CD4-positive, alpha-beta T cell treated with Interleukin-12 subunit alpha and Interleukin-12 subunit beta, for 1 hour (primary cell): ENCODE data around the gene CFAP46.
"Not testable (repeated sequence)": the region's sequence is repeated elsewhere in the genome, so short reads cannot be mapped to it uniquely, and the experiment has no call there.

Experiments
- DNase-seq: peaks from one replicate; pipeline ENCODE4 v3.0.0-alpha.2; 2020

Gene CFAP46

DNA sequence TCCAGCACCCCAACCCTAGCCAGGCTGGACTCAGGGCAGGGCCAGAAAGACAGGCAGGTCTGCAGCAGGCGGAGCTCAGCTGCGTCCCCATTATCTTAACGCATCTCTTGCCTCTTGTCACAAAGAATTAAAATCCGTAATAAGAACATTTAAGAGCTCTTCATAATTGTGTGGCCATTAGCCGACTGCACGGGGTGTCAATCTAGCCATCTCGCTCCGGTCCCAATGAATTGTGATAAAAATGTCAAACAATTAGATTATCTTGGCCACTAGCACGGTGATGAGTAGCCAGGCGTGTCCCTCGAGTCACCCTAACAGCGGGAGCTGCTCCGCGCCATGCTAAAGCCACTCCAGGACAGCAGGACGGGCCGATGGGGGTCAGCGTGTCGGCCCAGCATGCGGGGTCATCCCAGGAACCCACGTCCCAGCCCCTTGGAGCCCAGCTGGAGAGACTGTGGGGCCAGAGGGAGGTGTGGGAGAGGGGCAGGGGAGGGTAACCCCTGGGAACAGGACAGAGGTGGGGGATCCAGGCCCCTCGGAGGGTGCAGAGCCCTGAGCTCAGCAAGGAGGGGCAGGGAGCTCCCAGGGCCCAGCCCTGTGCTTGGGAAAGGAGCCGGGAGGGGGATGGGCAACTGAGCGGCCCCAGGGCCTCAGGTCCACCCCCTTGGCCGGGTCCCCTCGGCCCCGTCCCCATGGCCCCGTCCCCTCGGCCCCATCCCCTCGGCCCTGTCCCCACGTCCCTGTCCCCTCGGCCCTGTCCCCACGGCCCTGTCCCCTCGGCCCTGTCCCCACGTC lies 138.8 kb downstream of the CFAP46 start:
- no peak for DNase-seq

DNA sequence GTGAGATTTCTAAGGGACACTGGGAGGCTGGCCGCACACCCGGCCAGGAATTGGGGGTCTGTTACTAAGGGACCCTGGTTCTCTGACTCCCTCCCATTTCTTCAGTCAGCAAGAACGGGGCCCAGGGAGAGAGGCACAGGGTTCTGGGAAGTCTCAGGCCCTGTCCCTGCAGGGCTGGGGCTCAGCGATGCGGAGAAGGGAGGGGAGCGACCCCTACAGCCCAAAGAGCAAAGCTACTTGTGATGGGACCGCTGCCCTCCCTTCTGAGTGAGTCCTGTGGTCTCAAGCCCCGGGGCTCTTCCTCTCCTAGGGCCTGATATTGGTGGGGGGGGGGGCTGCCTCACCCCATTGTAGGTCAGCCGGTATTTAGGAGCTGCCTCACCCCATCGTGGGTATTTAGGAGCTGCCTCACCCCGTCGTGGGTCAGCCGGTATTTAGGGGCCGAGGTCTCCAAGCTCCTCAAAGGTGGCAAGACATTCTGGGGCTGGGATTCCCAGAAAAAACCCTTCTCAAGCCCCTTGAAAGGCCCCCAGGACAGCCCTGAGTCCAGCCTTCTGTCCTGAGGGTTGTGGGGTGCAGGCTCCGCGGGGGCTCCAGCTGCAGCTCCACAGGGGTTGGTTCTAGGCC lies 139.6 kb downstream of the CFAP46 start:
- DNase-seq = no peak

DNA sequence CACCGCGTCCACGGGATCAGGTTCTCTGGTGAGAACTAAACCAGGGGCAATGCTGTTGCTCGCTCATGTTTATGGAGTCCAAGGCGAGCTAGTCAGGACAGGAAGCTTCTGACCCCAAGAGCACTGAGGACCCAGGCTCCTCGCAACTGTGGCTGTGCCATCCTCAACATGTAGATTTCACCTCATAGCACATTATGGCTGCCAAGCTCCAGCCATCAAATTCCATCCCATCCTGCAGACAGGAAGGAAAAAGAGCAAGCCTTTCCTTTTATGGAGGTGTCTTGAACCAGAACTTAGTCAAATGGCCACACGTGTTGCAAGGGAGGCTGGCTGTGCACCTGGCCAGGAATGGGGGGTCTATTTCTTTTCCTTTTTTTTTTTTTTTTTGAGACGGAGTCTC lies 140.3 kb downstream of the CFAP46 start:
- no peak for DNase-seq

DNA sequence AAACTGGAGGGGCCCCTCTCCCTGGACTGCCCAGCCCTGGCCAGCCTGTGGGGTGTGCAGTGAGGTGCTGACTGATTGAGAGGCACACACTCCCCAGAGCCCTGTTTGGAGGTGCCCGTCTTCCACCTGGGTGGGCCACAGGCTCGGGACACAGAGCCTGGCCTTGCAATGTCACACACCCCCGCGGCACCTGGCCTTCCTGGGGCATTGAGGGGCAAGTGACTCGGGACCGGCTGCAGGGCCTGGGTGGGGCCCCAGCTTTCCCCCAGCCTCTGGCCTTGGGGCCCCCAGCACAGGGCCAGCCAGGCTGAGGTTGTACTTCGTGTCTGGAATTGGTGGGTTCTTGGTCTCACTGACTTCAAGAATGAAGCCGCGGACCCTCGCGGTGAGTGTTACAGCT lies 142.5 kb downstream of the CFAP46 start:
- no peak for DNase-seq

DNA sequence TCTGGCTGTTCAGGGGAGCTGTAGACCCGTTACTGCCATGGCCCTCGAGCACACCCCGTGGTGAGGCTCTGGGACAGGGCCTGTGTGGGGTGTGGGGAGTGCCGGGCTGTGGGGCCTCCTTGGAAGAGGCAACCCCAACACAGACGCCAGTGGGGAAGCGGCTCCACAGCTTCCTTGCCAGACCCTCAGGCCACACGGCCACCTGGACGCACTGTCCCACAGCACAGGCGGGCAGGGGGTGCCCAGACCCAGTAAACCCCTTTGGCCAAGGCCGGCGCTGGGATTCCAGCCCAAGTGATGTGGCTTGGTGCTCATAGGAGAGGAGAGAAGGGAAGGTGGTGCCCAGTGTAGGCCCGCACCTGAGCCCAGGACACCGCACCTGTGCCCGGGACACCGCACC lies 143.5 kb downstream of the CFAP46 start:
- no peak for DNase-seq

DNA sequence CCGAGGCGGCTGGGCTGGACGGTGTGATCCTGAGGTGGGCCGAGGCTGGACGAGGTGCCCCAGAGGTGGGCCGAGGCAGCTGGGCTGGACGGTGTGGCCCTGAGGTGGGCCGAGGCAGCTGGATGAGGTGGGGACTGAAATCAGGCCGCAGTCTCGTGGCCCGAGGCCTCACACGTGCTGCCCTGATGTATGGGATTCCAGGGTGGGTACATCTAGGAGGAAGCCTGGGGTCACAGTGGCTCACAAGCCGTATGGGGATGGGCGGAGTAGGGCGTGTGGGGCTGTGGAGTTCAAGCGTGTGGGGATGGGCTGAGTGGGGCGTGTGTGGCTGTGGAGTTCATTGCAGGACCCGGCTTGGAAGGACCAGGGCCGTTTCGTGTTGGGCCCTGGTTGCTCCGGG lies 144.0 kb downstream of the CFAP46 start:
- no peak for DNase-seq

DNA sequence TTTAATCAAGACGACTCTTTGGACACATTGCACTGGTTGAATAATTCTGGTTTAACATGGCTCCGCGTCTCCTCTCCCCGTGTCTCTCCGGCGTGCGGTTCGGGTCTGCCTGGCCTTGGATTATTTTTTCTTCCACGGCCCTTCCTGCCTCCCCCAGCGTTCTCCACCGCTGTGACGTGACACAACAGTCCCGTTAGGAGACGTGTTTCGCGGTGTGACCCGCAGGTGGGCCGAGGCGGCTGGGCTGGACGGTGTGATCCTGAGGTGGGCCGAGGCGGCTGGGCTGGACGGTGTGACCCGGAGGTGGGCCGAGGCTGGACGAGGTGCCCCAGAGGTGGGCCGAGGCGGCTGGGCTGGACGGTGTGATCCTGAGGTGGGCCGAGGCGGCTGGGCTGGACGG lies 144.4 kb downstream of the CFAP46 start:
- DNase-seq = not testable (repeated sequence)

DNA sequence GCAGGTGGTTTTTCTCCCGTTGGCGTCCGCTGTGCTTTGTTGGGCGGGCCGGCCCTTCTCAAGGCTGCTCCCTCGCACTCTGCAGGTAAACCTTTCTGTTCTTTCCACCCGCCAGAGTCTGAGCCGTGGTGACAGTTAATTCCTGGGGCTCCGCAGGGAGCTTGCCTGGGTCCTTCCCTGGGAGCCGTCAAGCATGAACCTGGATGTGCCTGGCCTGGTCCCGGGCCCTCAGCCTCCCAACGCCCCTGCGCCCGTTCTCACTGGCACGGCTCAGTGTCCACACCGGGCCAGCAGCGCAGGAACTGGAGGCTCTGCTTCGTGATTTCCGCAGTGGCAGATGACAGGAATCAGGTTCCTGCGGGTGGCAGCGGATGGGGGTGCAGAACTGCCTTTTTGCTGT lies 145.5 kb downstream of the CFAP46 start:
- no peak for DNase-seq

DNA sequence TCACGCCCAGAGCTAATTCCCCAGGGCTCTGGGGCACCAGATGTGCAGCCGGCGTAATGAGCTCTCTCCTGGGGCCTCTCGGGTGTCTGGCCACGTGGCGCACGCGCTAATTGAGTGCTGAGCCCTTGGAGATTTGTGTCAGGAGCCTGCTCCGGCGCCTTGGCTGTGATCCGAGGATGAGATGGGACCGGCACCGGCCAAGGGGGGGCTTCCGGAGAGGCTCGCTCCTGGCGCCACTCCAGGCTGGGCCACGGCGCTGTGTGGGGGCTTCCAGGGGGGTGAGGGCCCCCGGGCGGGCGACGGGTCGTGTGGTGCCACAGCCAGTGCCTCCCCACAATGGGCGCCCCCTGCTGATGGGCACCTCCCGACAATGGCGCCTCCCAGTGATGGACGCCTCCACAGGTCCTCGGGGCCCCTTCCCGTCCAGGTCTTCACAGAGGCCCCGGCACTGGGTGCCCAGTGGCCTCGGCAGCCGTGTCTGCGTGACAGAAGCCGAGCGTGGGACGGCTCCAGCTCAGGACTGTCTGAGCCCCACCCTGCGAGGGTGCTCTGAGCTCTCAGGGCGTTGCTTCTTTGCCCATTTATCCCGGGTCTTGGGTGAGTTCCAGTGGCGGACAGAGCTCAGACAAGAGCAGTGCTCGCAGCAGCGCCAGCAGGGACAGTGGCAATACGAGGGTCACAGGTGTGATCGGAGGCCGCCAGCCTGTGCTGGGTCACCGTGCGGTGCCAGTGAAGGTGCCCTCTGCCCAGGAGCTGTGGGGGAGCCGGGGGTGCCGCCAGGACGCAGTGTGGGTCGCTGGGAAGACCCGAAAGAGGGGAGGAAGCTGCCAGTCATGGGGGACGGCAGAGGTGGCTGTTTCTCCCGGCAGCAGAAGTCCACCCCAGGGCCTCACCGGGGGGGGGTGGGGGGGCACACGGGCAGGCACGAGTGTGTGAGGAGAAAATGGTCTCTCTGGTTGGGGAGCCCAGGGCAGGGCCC lies 148.2 kb downstream of the CFAP46 start:
- DNase-seq = no peak

DNA sequence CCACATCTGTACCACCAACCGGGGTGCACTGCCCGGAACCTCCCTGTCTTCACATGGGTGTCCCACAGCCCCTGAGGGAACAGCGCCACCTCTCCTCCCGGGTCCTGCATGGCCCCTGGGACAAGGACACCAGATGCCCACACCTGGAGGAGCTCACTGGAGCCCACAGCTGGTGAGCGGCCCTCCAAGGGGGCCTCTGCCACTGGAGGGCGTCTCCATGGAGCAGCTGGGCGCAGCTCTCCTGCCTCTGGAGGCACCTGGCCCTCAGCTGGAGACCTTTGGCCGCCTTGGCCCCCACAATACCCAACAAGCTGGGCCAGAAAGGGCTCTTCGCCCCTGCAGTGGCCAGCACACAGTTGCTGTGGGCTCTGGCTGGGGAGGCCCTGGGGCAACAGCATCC lies 149.2 kb downstream of the CFAP46 start:
- DNase-seq = no peak

DNA sequence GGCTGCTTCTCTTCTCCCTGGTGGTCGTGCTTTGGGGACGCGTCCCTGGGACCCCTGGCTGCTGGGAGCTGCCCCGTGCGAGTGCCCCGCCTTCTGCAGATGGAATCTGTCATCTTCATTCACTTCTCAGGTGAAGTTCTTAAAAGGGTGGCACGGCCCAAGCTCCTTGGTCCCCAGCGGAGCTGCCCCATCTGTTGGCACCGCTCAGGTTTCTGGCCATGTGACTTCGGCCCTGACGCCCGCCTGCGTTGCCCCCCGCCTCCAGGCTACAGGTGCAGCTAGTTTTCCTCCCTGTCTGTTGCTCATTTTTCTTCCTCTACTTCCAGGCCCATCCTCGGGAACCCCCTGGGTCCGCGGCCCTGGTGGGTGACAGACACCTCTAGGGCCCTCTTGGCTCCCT lies 149.6 kb downstream of the CFAP46 start:
- no peak for DNase-seq

DNA sequence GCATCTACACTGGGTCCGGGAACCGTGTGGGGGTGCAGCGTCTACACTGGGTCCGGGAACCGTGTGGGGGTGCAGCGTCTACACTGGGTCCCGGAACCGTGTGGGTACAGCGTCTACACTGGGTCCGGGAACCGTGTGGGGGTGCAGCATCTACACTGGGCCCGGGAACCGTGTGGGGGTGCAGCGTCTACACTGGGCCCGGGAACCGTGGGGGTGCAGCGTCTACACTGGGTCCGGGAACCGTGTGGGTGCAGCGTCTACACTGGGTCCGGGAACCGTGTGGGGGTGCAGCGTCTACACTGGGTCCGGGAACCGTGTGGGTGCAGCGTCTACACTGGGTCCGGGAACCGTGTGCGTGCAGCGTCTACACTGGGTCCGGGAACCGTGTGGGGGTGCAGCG lies 150.3 kb downstream of the CFAP46 start:
- not testable (repeated sequence) for DNase-seq

DNA sequence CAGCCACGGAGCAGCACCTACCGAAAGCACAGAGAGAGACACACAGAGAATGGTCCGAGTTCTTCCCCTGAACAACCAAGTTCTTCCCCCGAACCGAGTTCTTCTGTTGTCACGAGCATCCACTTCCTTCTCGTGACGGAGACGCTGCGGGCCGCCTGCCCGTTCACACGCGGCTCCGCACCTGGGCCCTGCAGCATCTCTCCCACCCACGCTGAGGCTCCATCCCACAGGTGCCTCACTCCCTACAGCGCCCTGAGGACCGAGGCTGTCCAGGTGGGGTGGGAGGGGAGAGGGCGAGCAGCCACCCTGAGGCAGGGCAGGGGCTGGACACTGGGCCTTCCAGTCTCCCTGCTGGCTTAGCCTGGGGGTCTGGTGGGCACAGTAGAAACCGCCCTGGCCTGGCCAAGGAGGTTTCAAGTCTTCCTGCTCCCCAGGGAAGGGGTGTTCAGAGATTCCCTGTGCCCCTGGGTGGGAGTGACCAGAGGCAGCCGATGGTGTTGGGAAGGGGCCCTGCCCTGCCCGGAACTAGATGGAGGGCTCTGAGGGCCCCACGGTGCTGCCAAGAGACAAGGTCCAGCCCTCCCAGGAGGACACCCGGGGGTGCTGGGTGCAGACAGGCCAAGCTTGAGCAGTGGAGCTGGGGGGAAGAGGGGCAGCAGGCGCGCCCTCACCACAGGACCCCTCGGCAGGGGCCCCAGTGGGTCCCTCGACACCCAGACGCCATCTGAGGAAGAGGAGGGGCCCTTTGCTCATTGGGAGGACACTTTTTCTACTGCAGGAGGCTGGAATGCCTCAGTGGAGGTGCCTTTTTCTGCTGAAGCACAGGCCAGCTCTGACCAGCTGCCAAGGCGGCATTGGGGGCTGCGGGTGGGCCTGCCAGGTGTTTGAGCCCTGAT lies 151.2 kb downstream of the CFAP46 start:
- DNase-seq = no peak

DNA sequence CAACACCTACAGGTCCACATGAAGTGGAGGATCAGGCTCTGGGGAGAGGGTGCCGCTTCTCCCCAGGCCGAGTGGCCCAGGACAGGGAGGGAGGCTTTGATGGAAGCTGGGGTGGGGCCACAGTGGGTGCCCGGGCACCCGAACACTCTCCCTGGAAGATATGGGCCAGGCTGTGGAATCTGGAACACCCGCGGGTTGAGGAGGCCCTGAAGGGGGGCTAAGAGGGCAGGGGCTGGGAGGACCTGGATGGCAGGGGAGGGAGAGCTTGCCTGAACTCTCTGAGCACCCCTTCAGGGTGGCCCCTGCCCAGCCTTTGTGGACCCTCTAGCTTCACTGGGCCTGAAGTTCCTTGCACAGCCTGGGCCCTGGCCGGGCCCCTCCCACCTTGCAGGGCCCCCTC lies 151.9 kb downstream of the CFAP46 start:
- DNase-seq = no peak

DNA sequence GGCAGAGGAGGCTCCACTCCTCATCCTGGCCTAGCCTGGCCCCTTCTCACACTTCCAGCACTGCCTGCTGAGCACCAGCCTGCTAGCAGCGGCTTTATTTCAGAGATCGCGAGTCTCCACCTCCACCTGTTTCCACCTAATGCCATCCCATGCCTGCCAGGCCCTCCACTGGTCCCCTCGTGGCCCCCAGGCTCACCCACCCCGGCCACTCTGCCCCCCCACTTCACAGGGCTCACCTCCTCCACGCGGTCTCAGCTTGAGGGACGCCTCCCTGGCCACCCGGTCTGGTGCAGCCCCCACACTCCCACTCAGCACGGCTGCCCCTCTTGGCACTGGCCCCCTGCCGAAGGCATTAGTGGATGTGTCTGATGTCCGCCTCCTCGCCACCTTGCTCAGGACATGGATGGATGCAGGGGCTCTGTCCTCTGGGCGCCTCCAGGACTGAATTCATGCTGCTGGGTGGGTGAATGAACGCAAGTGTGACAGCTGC lies 152.7 kb downstream of the CFAP46 start:
- DNase-seq = no peak

DNA sequence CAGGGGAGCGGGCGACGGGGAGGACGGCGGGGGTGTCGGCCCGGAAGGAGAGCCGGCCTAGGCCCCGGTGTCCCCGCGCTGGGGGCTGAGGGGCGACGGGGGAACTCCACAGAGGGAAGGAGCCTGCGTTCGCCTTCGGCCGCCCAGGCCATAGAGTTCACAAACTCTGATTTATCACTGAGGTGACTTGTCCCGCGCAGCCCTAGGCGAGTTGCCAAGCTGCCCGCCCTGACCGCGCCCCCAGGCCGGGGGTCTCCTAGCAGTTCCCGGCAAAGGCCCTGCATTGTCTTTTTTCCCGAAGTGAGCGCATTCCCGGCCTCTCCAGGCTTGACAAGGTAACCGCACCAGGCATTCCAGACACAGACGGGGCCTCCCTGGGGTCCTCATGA lies 153.5 kb downstream of the CFAP46 start:
- no peak for DNase-seq

DNA sequence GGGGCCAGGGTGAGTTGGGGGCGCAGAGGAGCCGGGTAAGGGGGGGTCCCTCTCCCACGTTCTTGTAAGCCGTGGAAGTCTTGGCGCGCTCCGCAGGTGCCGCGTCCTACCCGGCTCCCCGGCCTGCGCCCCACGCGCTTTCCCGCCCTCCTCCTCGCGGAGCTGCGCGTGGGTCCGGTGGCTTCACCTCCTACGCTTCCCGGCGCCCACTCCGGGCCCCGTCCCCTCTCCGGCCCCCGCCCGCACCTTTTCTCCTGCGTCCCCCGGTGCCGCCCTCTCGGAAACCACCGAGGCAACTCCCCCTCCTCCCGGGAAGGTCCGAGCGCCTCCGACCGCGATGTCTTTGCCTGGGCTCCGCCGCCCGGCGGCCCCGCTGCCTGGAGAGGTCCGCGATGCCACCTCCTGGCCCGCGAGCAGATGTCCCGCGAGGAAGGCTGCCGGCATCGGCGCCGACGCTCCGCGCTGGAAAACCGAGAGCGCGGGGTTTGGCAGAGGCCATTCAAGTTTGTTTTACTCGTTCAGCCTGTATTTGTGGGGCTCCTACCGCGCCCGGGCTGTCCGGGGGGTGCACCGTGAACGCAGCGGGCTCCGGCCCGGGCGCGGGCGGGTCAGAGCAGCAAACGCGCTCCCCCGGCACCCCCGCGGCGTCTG lies 154.1 kb downstream of the CFAP46 start:
- no peak for DNase-seq

DNA sequence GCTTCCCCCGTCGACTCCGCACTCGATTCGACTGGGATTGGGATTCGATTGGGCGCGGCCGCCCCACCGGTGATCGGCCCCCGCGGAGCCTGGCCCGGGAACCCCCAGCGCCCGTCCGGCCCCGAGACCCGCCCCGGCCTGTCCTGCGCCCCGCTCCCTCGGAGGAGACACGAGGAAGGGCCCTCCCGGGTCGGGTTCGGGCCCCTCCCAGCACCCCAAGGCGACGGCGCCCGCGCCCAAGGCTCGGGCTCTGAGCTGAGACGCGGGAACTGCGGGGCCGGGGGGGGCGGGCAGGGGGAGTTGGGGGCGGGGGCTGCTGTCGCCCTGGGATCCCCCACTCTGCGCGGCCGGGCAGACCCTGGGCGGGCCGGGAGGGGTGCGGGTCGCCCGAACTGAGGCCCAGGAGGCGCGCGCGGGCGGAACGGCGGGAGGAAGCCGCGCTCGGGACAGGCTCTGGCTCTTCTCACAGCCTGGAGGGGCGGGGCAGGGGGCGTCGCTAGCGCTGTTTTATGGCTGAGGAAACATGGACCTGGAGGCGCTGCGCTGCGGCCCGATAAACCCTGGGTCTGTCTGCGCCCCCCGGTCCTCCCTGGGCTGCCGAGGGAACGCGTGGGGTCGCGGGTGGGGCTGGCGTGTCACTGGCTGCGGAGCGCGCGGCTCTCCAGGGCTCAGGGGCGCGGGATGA lies 154.7 kb downstream of the CFAP46 start:
- no peak for DNase-seq

DNA sequence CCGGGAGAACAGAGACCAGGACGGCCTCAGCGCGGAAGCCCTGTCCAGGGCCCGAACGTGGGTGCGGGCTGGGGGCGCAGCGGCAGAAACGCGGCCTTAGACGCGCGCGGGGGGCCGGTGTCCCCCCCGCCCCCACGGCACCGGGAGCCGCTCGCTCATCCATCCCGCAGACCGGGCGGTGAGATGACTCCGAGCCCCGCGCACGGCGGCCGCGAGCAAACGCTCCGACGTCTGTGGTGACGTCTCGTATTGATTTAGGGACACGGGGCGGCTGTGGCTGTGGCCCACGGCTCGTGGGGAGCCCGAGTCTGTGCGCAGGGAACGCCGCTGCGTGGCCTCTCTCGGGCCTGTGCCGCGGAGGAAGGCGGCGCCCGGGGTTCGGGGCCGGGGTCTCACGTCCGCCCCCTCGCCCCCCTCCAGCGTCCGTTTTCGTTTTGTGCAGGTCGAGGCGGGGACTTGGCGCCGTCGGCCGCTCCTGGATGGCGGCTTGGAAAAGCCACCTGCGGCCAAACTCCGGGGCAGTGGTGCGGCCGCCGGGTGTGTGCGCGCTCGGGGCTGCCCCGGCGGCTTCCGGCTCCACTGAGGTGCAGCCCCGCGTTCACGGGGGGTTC lies 155.4 kb downstream of the CFAP46 start:
- no peak for DNase-seq

DNA sequence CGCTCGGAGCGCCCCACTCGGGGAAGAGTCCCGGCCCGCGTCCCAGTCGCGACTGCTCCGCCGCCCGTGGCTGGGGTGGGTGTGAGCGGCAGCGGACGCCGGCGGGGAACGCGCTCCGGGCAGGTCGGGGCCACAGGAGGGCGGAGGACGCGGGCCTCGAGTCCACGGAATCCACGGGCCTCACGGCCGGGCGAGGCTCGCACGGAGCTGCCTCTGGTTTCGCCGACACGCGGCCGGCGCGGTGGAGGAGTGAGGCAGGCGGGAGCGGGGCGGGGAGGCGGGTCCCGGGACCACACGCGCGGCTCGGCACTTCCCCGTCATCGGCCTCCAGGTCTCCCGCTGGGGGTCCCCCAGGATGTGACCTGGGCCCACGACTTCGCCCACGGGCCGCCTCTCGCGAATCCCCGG lies 155.9 kb downstream of the CFAP46 start:
- DNase-seq = no peak
